Right lobe of liver (tissue), 6 donors: ENCODE results near the gene ZNF780B. TPM values are rescaled to one million over a fixed set of nuclear protein-coding genes. Genes with fewer than 3 reads are reported as not detected.

ENCODE experiments used
- ATAC-seq, 4 donors: fragments of 200-7000 bp; cut with Tn5 transposase; one replicate each; pipeline ENCODE4 v1.9.1; 2020; ENCODE audit warnings: mild to moderate bottlenecking in 4 of 4, moderate library complexity in 4 of 4
- DNase-seq, 3 donors: peaks; one replicate each; pipeline ENCODE4 v3.0.0-alpha.2; 2020
- H3K27ac ChIP-seq, 3 donors: fragments of 200-600 bp; one replicate each; pipeline ENCODE4 v1.8.0; 2022
- H3K27me3 ChIP-seq, 2 donors: fragments of 200-600 bp; one replicate each; pipeline ENCODE4 v1.8.0; 2022
- H3K36me3 ChIP-seq, 4 donors: fragments of 200-600 bp; sonication (generic) in 1 of 4; one replicate each; pipeline versions ENCODE4 v1.5.1 to v1.8.0; 2017 to 2022; ENCODE audit warnings: control low read depth in 1 of 4
- H3K4me1 ChIP-seq, 4 donors: fragments of 200-600 bp; sonication (generic) in 1 of 4; one replicate each; pipeline versions ENCODE4 v1.5.1 to v1.8.0; 2017 to 2022; ENCODE audit warnings: control low read depth in 1 of 4
- H3K4me3 ChIP-seq, 3 donors: fragments of 200-600 bp; one replicate each; pipeline ENCODE4 v1.8.0; 2022
- H3K9me3 ChIP-seq, 4 donors: fragments of 200-600 bp; sonication (generic) in 1 of 4; one replicate each; pipeline versions ENCODE4 v1.5.1 to v1.8.0; 2017 to 2022; ENCODE audit warnings: control low read depth in 1 of 4
- CTCF ChIP-seq, 4 donors: fragments of 200-600 bp in 3 of 4; fragments of 450-650 bp in 1 of 4; IDR thresholded peaks; one replicate each; pipeline versions ENCODE4 v1.5.1 to v1.8.0; 2016 to 2022; ENCODE audit warnings: antibody characterized with exemption in 4 of 4, mild to moderate bottlenecking in 2 of 4
- POLR2A ChIP-seq: fragments of 450-650 bp; IDR thresholded peaks from one replicate; pipeline ENCODE4 v1.6.1; 2017; ENCODE audit warnings: antibody characterized with exemption, mild to moderate bottlenecking
- WGBS: methylation state at CpG from one replicate; pipeline ENCODE4 v1.1.6; 2018; ENCODE audit warnings: low coverage, low lambda C conversion rate; ENCODE audit not compliant: insufficient coverage; ENCODE audit errors: missing lambda C conversion rate; 5-methylcytosine and 5-hydroxymethylcytosine counted together
- intact Hi-C, 2 donors: fragments of 100-400 bp; cut with DNase I; formaldehyde crosslinking; loops; one replicate each; pipeline versions ENCODE4 v1.11.2 to v1.14.1; 2022
- total RNA-seq, 6 experiments: library from RNA; depleted of rRNA in 2 of 6; stranded (reverse); fragments of >200 nt in 2 of 6; fragmentation: NEBNext Ultra II Directional in 3 of 6; extraction: Animal tissue kit (Norgen Biotek cat#: 25700) in 3 of 6; gene quantifications; one replicate each; pipeline versions ENCODE4 v1.1.0 to v1.2.4, GENCODE V29; 2016 to 2023
- donor health status: DM: no; HTN: yes; CAD: no.
- donor health status: DM: no; HTN: no; CAD: no.
- donor health status: DM: no; HTN: no; CAD: no.
- donor health status: DM: no; HTN: yes; CAD: no.
- donor health status: DM: no; HTN: yes; CAD: no.

The ZNF780B gene
- total RNA-seq, 6 experiments from 2014 or later = 3.2 to 9.6 (median 5.8) TPM

GRCh38 chr19:40023969-40024368 is 32.1 kb downstream of the ZNF780B start:
- Histone ChIP-seq H3K9me3 (peaks cover 0 to 52% (median 20%) of the 10 kb centered on the region in 4 donors), H3K27ac (no peak overlapping the region), H3K36me3 (no peaks in the 10 kb centered on the region), H3K4me3 (no peak overlapping the region), H3K4me1 (no peaks in the 10 kb centered on the region), H3K27me3 (no peaks in the 10 kb centered on the region)
- TF ChIP-seq CTCF (IDR thresholded peaks at IDR 0.05) (no peak), POLR2A (no peak)
- ATAC-seq = no peak
- 67% methylated on average over 2 of the region's 3 CpGs for WGBS
- intact Hi-C loops = no loop called here
- DNase-seq = no peak

GRCh38 chr19:40013991-40014390 is 42.0 kb downstream of the ZNF780B start:
- Histone ChIP-seq H3K27me3 (no peaks in the 10 kb centered on the region), H3K9me3 (peaks cover 0 to 67% (median 23%) of the 10 kb centered on the region in 4 donors), H3K36me3 (peaks cover 0 to 31% (median 8%) of the 10 kb centered on the region in 4 donors), H3K4me1 (peaks cover 0 to 3% (median 0%) of the 10 kb centered on the region in 4 donors), H3K4me3 (no peak overlapping the region), H3K27ac (no peak overlapping the region)
- 100% methylated on average over 4 of the region's 4 CpGs for WGBS
- intact Hi-C loops = no loop called here
- TF ChIP-seq POLR2A (no peak), CTCF (IDR thresholded peaks at IDR 0.05) (no peak)
- DNase-seq (no peak), ATAC-seq (no peak)

- DNase-seq (no peak), ATAC-seq (no peak)
- Histone ChIP-seq H3K4me3 (no peak overlapping the region), H3K36me3 (peaks cover 0 to 42% (median 26%) of the 10 kb centered on the region in 4 donors), H3K27me3 (no peaks in the 10 kb centered on the region), H3K27ac (no peak overlapping the region), H3K9me3 (peaks cover 0 to 27% (median 15%) of the 10 kb centered on the region in 4 donors), H3K4me1 (peaks cover 0 to 3% (median 0%) of the 10 kb centered on the region in 4 donors)
- intact Hi-C loops = no loop called here
- no peak for TF ChIP-seq POLR2A
- TF ChIP-seq CTCF (IDR thresholded peaks at IDR 0.05) = no peak
Measured at GRCh38 chr19:40009674-40010073, 46.4 kb downstream of the ZNF780B start.

GRCh38 chr19:40006273-40006691 is 49.7 kb downstream of the ZNF780B start:
- intact Hi-C loops = no loop called here
- Histone ChIP-seq H3K27ac (no peak overlapping the region), H3K9me3 (peaks cover 0 to 5% (median 2%) of the 10 kb centered on the region in 4 donors), H3K36me3 (peaks cover 0 to 26% (median 24%) of the 10 kb centered on the region in 4 donors), H3K4me1 (peaks cover 0 to 3% (median 0%) of the 10 kb centered on the region in 4 donors), H3K27me3 (no peaks in the 10 kb centered on the region), H3K4me3 (no peak overlapping the region)
- 69% methylated on average over 1 of the region's 1 CpG for WGBS
- no peak for DNase-seq
- TF ChIP-seq POLR2A (no peak), CTCF (IDR thresholded peaks at IDR 0.05) (no peak)
- ATAC-seq = peak; percentile 66 to 89 (median 80)
